B cell (primary cell): ENCODE results near the gene FADD.

ENCODE experiments used
- EZH2 ChIP-seq: IDR thresholded peaks from 2 replicates; pipeline ENCODE4 v1.6.1; 2012; ENCODE audit warnings: borderline replicate concordance, low read depth, mild to moderate bottlenecking, moderate library complexity, low read length; ENCODE audit not compliant: insufficient read depth, poor library complexity, severe bottlenecking
- TF ChIP-seq, protein P1 (sequence below): fragments of 200-600 bp; IDR thresholded peaks from one replicate; pipeline ENCODE4 v1.8.0; 2022; ENCODE audit warnings: antibody characterized with exemption, mild to moderate bottlenecking

- TF ChIP-seq, protein P1, sequence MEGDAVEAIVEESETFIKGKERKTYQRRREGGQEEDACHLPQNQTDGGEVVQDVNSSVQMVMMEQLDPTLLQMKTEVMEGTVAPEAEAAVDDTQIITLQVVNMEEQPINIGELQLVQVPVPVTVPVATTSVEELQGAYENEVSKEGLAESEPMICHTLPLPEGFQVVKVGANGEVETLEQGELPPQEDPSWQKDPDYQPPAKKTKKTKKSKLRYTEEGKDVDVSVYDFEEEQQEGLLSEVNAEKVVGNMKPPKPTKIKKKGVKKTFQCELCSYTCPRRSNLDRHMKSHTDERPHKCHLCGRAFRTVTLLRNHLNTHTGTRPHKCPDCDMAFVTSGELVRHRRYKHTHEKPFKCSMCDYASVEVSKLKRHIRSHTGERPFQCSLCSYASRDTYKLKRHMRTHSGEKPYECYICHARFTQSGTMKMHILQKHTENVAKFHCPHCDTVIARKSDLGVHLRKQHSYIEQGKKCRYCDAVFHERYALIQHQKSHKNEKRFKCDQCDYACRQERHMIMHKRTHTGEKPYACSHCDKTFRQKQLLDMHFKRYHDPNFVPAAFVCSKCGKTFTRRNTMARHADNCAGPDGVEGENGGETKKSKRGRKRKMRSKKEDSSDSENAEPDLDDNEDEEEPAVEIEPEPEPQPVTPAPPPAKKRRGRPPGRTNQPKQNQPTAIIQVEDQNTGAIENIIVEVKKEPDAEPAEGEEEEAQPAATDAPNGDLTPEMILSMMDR = no peak
- TF ChIP-seq EZH2 = no peak
Observed at GRCh38 chr11:70250876-70251658, 48.0 kb downstream of the FADD start.
